Measurements from ENCODE around the gene DGCR8. TPM values are rescaled to one million over a fixed set of nuclear protein-coding genes. Genes with fewer than 3 reads are reported as not detected.

The DGCR8 gene
- total RNA-seq, 1 experiment from 2014 or later, result 34.7 TPM

- Histone ChIP-seq H3K27ac (no peak overlapping the region), H3K9me2 (ENCODE audit: insufficient read depth) (no peaks in the 10 kb centered on the region), H3K36me3 (ENCODE audit: low read depth) (no peaks in the 10 kb centered on the region), H3K4me1 (replicated peaks; ENCODE audit: insufficient read depth) (no peaks in the 10 kb centered on the region), H2AFZ (no peak overlapping the region), H3K27me3 (ENCODE audit: insufficient read depth, low read depth) (no peaks in the 10 kb centered on the region), H3F3A (ENCODE audit: insufficient read depth, low read depth) (no peaks in the 10 kb centered on the region), H3K79me2 (ENCODE audit: low read depth) (no peaks in the 10 kb centered on the region), H3K4me3 (no peak overlapping the region), H4K20me1 (ENCODE audit: insufficient read depth) (no peaks in the 10 kb centered on the region), H3K4me2 (no peak overlapping the region), H3K9me3 (ENCODE audit: insufficient read depth, low read depth) (no peaks in the 10 kb centered on the region)
- TF ChIP-seq EZH2 (IDR thresholded peaks at IDR 0.05; ENCODE audit: low read depth) (no peak), CTCF (conservative IDR thresholded peaks at IDR 0.05) (no peak)
- intact Hi-C loops (cut with micrococcal nuclease; ENCODE audit: unreplicated experiment), result no loop called here
- ChIA-PET POLR2A (ENCODE audit: unreplicated experiment) (no interaction called here), CTCF (no interaction called here)
- BruUV-seq (replicated peaks), result no TSS peak
- DNase-seq, result no peak
Measured at GRCh38 chr22:20148414-20148813, 68.4 kb downstream of the DGCR8 start.

GRCh38 chr22:20149257-20150250 lies 69.5 kb downstream of the DGCR8 start:
- Histone ChIP-seq H3K36me3 (ENCODE audit: low read depth) (no peaks in the 10 kb centered on the region), H3F3A (ENCODE audit: insufficient read depth, low read depth) (no peaks in the 10 kb centered on the region), H3K9me3 (ENCODE audit: insufficient read depth, low read depth) (no peaks in the 10 kb centered on the region), H3K79me2 (ENCODE audit: low read depth) (no peaks in the 10 kb centered on the region), H3K4me2 (no peak overlapping the region), H3K4me1 (replicated peaks; ENCODE audit: insufficient read depth) (no peaks in the 10 kb centered on the region), H3K27me3 (ENCODE audit: insufficient read depth, low read depth) (no peaks in the 10 kb centered on the region), H3K27ac (no peak overlapping the region), H4K20me1 (ENCODE audit: insufficient read depth) (no peaks in the 10 kb centered on the region), H2AFZ (no peak overlapping the region), H3K9me2 (ENCODE audit: insufficient read depth) (no peaks in the 10 kb centered on the region), H3K4me3 (no peak overlapping the region)
- no peak for TF ChIP-seq EZH2 (IDR thresholded peaks at IDR 0.05; ENCODE audit: low read depth)
- no peak for TF ChIP-seq CTCF (conservative IDR thresholded peaks at IDR 0.05)
- DNase-seq, result no peak
- no TSS peak for BruUV-seq (replicated peaks)
- POLR2A ChIA-PET (ENCODE audit: unreplicated experiment), result no interaction called here
- intact Hi-C loops (cut with micrococcal nuclease; ENCODE audit: unreplicated experiment), result loop anchor here (10.0 kb wide), 2 partner anchors 305 to 545 kb away; no protein-coding TSS in a partner anchor
- CTCF ChIA-PET, result no interaction called here

- Histone ChIP-seq H2AFZ (no peak within 1 kb of the TSS), H4K20me1 (ENCODE audit: insufficient read depth) (no peaks in the 10 kb centered on the region), H3K36me3 (ENCODE audit: low read depth) (no peaks in the 10 kb centered on the region), H3K9me3 (ENCODE audit: insufficient read depth, low read depth) (no peaks in the 10 kb centered on the region), H3K27me3 (ENCODE audit: insufficient read depth, low read depth) (no peaks in the 10 kb centered on the region), H3K4me3 (no peak within 1 kb of the TSS), H3F3A (ENCODE audit: insufficient read depth, low read depth) (no peaks in the 10 kb centered on the region), H3K4me2 (no peak within 1 kb of the TSS), H3K4me1 (replicated peaks; ENCODE audit: insufficient read depth) (no peaks in the 10 kb centered on the region), H3K79me2 (ENCODE audit: low read depth) (no peaks in the 10 kb centered on the region), H3K9me2 (ENCODE audit: insufficient read depth) (no peaks in the 10 kb centered on the region), H3K27ac (no peak within 1 kb of the TSS)
- CTCF ChIA-PET, result interaction anchor here (0.6 kb wide), 1 partner anchor 463 kb away, joined by 4 read pairs; no protein-coding TSS in a partner anchor
- BruUV-seq (replicated peaks), result no TSS peak
- intact Hi-C loops (cut with micrococcal nuclease; ENCODE audit: unreplicated experiment), result loop anchor here (10.0 kb wide), 2 partner anchors 304 to 544 kb away; no protein-coding TSS in a partner anchor
- POLR2A ChIA-PET (ENCODE audit: unreplicated experiment), result no interaction called here
- TF ChIP-seq EZH2 (IDR thresholded peaks at IDR 0.05; ENCODE audit: low read depth) (no peak), CTCF (conservative IDR thresholded peaks at IDR 0.05) (no peak)
- no peak for DNase-seq
Measured at GRCh38 chr22:20150381-20151275, 70.6 kb downstream of the DGCR8 start, which contains the start of gene CCDC188. CCDC188 (minus strand) TSS chr22:20151055; CDS start chr22:20150986, 69 bp downstream.

Data from PC-9 (cell line).